Endothelial cell of umbilical vein (primary cell): ENCODE data around the gene FGF6. TPM values are rescaled to one million over a fixed set of nuclear protein-coding genes. Genes with fewer than 3 reads are reported as not detected.

Source experiments
- BruUV-seq: library from RNA; stranded (reverse); fragments of 400-500 nt; replicated peaks from 2 replicates; lab custom pipeline; 2021; lab: Mats Ljungman, UMichigan
- CTCF ChIA-PET: fragments of 300-600, 350-600 bp; sonication (Branson Sonifier 250); formaldehyde crosslinking; loops from one replicate; lab custom pipeline; 2021; ENCODE audit warnings: antibody characterized with exemption, inconsistent platforms; lab: Charles Lee
- POLR2A ChIA-PET: fragments of 300-600, 350-600 bp; sonication (Branson Sonifier 250); formaldehyde crosslinking; loops from one replicate; lab custom pipeline; 2021; ENCODE audit warnings: antibody characterized with exemption, inconsistent platforms; lab: Charles Lee
- DNase-seq: peaks from one replicate; pipeline ENCODE4 v3.0.0-alpha.2; 2011; ENCODE audit warnings: low read depth, low spot score
- FAIRE-seq: peaks from 2 replicates; lab custom pipeline; 2011; peaks lifted over from hg19 to GRCh38; lab: Jason Lieb, UNC
- H2AFZ ChIP-seq: 2 replicates; pipeline ENCODE4 v1.6.0; 2012; ENCODE audit warnings: low read depth, low read length, control low read depth, inconsistent platforms
- H3K27ac ChIP-seq: 2 replicates; pipeline ENCODE4 v1.5.1; 2011; ENCODE audit warnings: low read depth, mild to moderate bottlenecking, control low read depth, low read length, moderate library complexity; ENCODE audit not compliant: insufficient read depth
- H3K27me3 ChIP-seq, 2 experiments: 2 replicates each; pipeline versions ENCODE4 v1.6.0 to v1.6.1; 2011; ENCODE audit warnings: low read length in 2 of 2, mixed read lengths in 1 of 2; ENCODE audit not compliant: control insufficient read depth in 2 of 2, insufficient read depth in 2 of 2
- H3K36me3 ChIP-seq, 2 experiments: 2 replicates in 1 of 2; 3 replicates in 1 of 2; pipeline ENCODE4 v1.5.1; 2011; ENCODE audit warnings: low read length in 2 of 2, mild to moderate bottlenecking in 1 of 2, moderate library complexity in 1 of 2; ENCODE audit not compliant: control insufficient read depth in 2 of 2, insufficient read depth in 2 of 2; ENCODE audit errors: extremely low read depth in 1 of 2
- H3K4me1 ChIP-seq: 3 replicates; pipeline ENCODE4 v1.5.1; 2011; ENCODE audit warnings: mild to moderate bottlenecking, low read length; ENCODE audit not compliant: control insufficient read depth, insufficient read depth; ENCODE audit errors: extremely low read depth
- H3K4me2 ChIP-seq: 2 replicates; pipeline ENCODE4 v1.6.1; 2011; ENCODE audit warnings: low read length, control low read depth, mixed read lengths; ENCODE audit not compliant: insufficient read depth
- H3K4me3 ChIP-seq, 3 experiments: fragments of 200-600 bp in 1 of 3; sonication (generic), shearing (Covaris generic) in 1 of 3; replicated peaks in 1 of 3; 2 replicates each; pipeline ENCODE4 v1.5.1; 2011 to 2016; ENCODE audit warnings: control low read depth in 3 of 3, low read length in 3 of 3, mild to moderate bottlenecking in 2 of 3, inconsistent platforms in 1 of 3, low read depth in 1 of 3, moderate library complexity in 1 of 3; ENCODE audit not compliant: insufficient read depth in 1 of 3
- H3K79me2 ChIP-seq: 2 replicates; pipeline ENCODE4 v1.6.0; 2012; ENCODE audit warnings: low read length, inconsistent platforms; ENCODE audit not compliant: control insufficient read depth, insufficient read depth
- H3K9ac ChIP-seq: replicated peaks from 2 replicates; pipeline ENCODE3; 2011; ENCODE audit warnings: low read length, control low read depth; ENCODE audit not compliant: insufficient read depth; ENCODE audit errors: extremely low read depth
- H3K9me1 ChIP-seq: replicated peaks from 3 replicates; pipeline ENCODE4 v1.6.0; 2011; ENCODE audit warnings: mild to moderate bottlenecking, low read length; ENCODE audit not compliant: control insufficient read depth, insufficient read depth; ENCODE audit errors: extremely low read depth
- H3K9me3 ChIP-seq: replicated peaks from 2 replicates; pipeline ENCODE4 v1.5.1; 2012; ENCODE audit warnings: low read length, inconsistent platforms; ENCODE audit not compliant: control insufficient read depth, insufficient read depth
- H4K20me1 ChIP-seq: replicated peaks from 2 replicates; pipeline ENCODE3; 2011; ENCODE audit warnings: mild to moderate bottlenecking, low read length; ENCODE audit not compliant: control insufficient read depth, insufficient read depth; ENCODE audit errors: extremely low read depth
- EZH2 ChIP-seq: IDR thresholded peaks from 2 replicates; pipeline ENCODE4 v1.6.1; 2012; ENCODE audit warnings: borderline replicate concordance, low read depth, mild to moderate bottlenecking, moderate library complexity, low read length, inconsistent platforms; ENCODE audit not compliant: severe bottlenecking
- FOS ChIP-seq: IDR thresholded peaks from 2 replicates; pipeline ENCODE4 v1.6.1; 2011; ENCODE audit warnings: mild to moderate bottlenecking, low read length, moderate library complexity, borderline replicate concordance; ENCODE audit not compliant: insufficient read depth
- GATA2 ChIP-seq: IDR thresholded peaks from 2 replicates; pipeline ENCODE4 v1.7.0; 2011; ENCODE audit warnings: low read depth, mild to moderate bottlenecking, moderate library complexity, mixed read lengths, low read length; ENCODE audit not compliant: insufficient read length, insufficient read depth
- JUN ChIP-seq: IDR thresholded peaks from 2 replicates; pipeline ENCODE4 v1.6.1; 2011; ENCODE audit warnings: borderline replicate concordance, low read depth; ENCODE audit not compliant: insufficient read length, insufficient read depth
- MYC ChIP-seq: IDR thresholded peaks from one replicate; pipeline ENCODE4 v1.6.1; 2011; ENCODE audit warnings: mild to moderate bottlenecking, low read depth, low read length
- POLR2A ChIP-seq: IDR thresholded peaks from 2 replicates; pipeline ENCODE4 v1.6.1; 2012; ENCODE audit warnings: low read depth, mild to moderate bottlenecking, control low read depth, low read length
- POLR2AphosphoS5 ChIP-seq: IDR thresholded peaks from 2 replicates; pipeline ENCODE4 v1.6.1; 2012; ENCODE audit warnings: low read depth, mild to moderate bottlenecking, control low read depth, low read length, moderate library complexity; ENCODE audit not compliant: insufficient read depth
- dilution Hi-C: fragments of 300-500 bp; cut with MboI; formaldehyde crosslinking; loops from one replicate; pipeline ENCODE4 v1.15.0; 2019; ENCODE audit warnings: low sequenced_read_pairs; ENCODE audit not compliant: extremely low pct_ligation_motif_present
- intact Hi-C: fragments of 100-400 bp; cut with micrococcal nuclease; formaldehyde crosslinking; loops from one replicate; pipeline ENCODE4 v1.10.0; 2022
- polyA plus RNA-seq, 4 experiments: library from polyadenylated mRNA; depleted of rRNA in 3 of 4; stranded (reverse) in 3 of 4; unstranded in 1 of 4; fragments of >200 nt; gene quantifications; 2 replicates each; pipeline versions ENCODE4 v1.2.1 to v1.2.3, GENCODE V29; 2011 to 2012; ENCODE audit warnings: missing spikeins in 1 of 4
- total RNA-seq: library from RNA; stranded (reverse); gene quantifications from 2 replicates; pipeline ENCODE4 v1.2.3, GENCODE V29; 2021
- TF ChIP-seq, protein P1 (sequence below): IDR thresholded peaks from 2 replicates; pipeline ENCODE4 v1.6.1; 2011; ENCODE audit not compliant: insufficient read depth, insufficient read length
- TF ChIP-seq, protein P2 (sequence below), 2 donors: IDR thresholded peaks; 1 replicate in 1 of 2; 2 replicates in 1 of 2; pipeline ENCODE4 v1.5.1; 2011; ENCODE audit warnings: low read length in 2 of 2, mild to moderate bottlenecking in 2 of 2, moderate library complexity in 2 of 2, control low read depth in 1 of 2, inconsistent platforms in 1 of 2, low read depth in 1 of 2; ENCODE audit not compliant: insufficient read depth in 1 of 2; ENCODE audit errors: extremely low read depth in 1 of 2

FGF6 gene
- total and polyA plus RNA-seq, 2 donors (not counting 3 experiments of a cell fraction or from before 2014, with no cell fraction given), result not detected

DNA sequence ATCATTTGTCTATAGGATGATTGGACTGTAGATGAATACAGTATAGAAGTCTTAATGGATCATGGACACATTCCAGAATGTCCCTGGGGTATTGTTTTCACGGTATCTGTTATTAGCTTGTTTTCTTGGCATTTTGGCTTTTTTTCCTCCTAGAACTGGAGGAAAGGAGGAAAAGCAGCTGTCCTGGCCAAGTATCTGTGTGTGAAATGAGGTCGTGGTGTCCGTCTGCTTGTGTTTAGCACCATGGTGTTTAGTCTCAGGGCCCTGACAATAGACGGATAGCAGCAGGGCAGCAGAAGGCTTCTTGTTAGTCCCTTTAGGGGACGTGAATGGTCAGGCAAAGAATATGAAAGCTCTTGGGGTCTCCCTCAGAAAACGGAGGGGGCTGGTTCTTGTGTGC, 21.2 kb downstream of the FGF6 start:
- Histone ChIP-seq H3K79me2 (no peaks in the 10 kb centered on the region), H3K4me1 (no peaks in the 10 kb centered on the region), H2AFZ (no peak overlapping the region), H3K9ac (no peak overlapping the region), H3K4me2 (no peak overlapping the region), H3K27ac (no peak overlapping the region), H3K36me3 (no peaks in the 10 kb centered on the region), H3K4me3 (no peak overlapping the region), H3K9me3 (no peaks in the 10 kb centered on the region), H3K9me1 (no peaks in the 10 kb centered on the region), H3K27me3 (peaks cover 0 to 2% of the 10 kb centered on the region in 2 experiments), H4K20me1 (no peaks in the 10 kb centered on the region)
- BruUV-seq, result no TSS peak
- POLR2A ChIA-PET, result no interaction called here
- no peak for TF ChIP-seq POLR2A
- no peak for TF ChIP-seq EZH2
- DNase-seq (no peak), FAIRE-seq (no peak)
- CTCF ChIA-PET, result no interaction called here
- dilution Hi-C loops (no loop called here), intact Hi-C loops (loop anchor here (1.0 to 2.0 kb wide), 2 partner anchors 39 to 94 kb away; no protein-coding TSS in a partner anchor)

DNA sequence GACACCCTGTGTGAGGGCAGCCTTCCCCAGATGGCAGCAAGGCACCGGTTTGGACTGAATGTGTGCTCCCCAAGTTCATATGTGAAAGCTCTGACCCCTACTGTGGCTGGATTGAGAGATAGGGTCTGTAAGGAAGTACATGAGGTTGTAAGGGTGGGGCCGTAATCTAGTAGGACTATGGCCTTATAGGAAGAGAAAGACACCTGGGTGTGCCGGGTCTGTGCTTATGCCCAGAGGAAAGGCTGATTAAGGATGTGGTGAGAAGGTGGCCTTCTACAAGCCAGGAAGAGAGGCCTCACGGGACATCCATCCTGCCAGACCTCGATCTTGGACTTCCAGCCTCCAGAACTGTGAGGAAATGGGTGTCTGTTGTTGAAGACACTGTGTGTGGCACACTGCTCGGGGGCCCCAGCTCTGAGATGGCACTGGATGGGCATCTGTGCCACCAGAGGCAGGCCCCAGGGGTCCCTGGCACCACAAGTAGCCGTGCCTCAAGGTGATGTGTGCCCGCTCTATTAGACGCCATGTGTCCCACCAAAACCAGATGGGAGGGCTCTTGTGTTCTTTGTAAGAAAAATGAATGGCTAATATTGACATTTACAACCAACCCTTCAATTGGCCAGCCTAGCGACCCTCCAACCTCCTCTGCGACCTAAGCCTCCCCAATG, 22.0 kb downstream of the FGF6 start:
- Histone ChIP-seq H4K20me1 (no peaks in the 10 kb centered on the region), H3K4me2 (no peak overlapping the region), H3K27ac (no peak overlapping the region), H3K79me2 (no peaks in the 10 kb centered on the region), H3K9ac (no peak overlapping the region), H3K4me3 (no peak overlapping the region), H3K4me1 (no peaks in the 10 kb centered on the region), H2AFZ (no peak overlapping the region), H3K9me3 (no peaks in the 10 kb centered on the region), H3K36me3 (no peaks in the 10 kb centered on the region), H3K9me1 (no peaks in the 10 kb centered on the region), H3K27me3 (peaks cover 0 to 2% of the 10 kb centered on the region in 2 experiments)
- FAIRE-seq (no peak), DNase-seq (no peak)
- ChIA-PET CTCF (interaction anchor here (1.1 kb wide), 1 partner anchor 16 kb away, joined by 3 read pairs; no protein-coding TSS in a partner anchor), POLR2A (no interaction called here)
- TF ChIP-seq EZH2, result no peak
- no peak for TF ChIP-seq JUN
- no peak for TF ChIP-seq POLR2A
- no peak for TF ChIP-seq FOS
- no peak for TF ChIP-seq POLR2AphosphoS5
- TF ChIP-seq, protein P1, sequence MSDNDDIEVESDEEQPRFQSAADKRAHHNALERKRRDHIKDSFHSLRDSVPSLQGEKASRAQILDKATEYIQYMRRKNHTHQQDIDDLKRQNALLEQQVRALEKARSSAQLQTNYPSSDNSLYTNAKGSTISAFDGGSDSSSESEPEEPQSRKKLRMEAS, result no peak
- TF ChIP-seq GATA2, result no peak
- TF ChIP-seq MYC, result no peak
- TF ChIP-seq, protein P2, sequence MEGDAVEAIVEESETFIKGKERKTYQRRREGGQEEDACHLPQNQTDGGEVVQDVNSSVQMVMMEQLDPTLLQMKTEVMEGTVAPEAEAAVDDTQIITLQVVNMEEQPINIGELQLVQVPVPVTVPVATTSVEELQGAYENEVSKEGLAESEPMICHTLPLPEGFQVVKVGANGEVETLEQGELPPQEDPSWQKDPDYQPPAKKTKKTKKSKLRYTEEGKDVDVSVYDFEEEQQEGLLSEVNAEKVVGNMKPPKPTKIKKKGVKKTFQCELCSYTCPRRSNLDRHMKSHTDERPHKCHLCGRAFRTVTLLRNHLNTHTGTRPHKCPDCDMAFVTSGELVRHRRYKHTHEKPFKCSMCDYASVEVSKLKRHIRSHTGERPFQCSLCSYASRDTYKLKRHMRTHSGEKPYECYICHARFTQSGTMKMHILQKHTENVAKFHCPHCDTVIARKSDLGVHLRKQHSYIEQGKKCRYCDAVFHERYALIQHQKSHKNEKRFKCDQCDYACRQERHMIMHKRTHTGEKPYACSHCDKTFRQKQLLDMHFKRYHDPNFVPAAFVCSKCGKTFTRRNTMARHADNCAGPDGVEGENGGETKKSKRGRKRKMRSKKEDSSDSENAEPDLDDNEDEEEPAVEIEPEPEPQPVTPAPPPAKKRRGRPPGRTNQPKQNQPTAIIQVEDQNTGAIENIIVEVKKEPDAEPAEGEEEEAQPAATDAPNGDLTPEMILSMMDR (IDR thresholded peaks at IDR 0.05; ENCODE audit: extremely low read depth in 1 of 2, insufficient read depth in 1 of 2, low read depth in 1 of 2, low read length in 2 of 2), result no peak
- dilution Hi-C loops, result no loop called here
- no TSS peak for BruUV-seq
- intact Hi-C loops, result loop anchor here (1.0 to 2.0 kb wide), 2 partner anchors 40 to 95 kb away; no protein-coding TSS in a partner anchor
